Globus pallidus (tissue), 1 donor: ENCODE measurements around the gene RNU4-1.
"Not testable (repeated sequence)": the region's sequence is repeated elsewhere in the genome, so short reads cannot be mapped to it uniquely, and the experiment has no call there.

Source experiments
- DNase-seq: peaks from one replicate; pipeline ENCODE4 v3.0.0-alpha.2; 2015; ENCODE audit warnings: low spot score

RNU4-1 gene

GRCh38 chr12:120292661-120293531, at the start of gene RNU4-1:
Gene RNU4-1, minus strand, starts transcription at chr12:120293237.
- DNase-seq = peak; percentile 87

GRCh38 chr12:120342175-120343038, 49.4 kb upstream of the RNU4-1 start:
- DNase-seq = no peak

GRCh38 chr12:120339256-120339655, 46.2 kb upstream of the RNU4-1 start:
- no peak for DNase-seq

- no peak for DNase-seq
These were observed 44.7 kb upstream of the RNU4-1 start for GRCh38 chr12:120337730-120338129.

GRCh38 chr12:120336392-120336791, 43.4 kb upstream of the RNU4-1 start:
- not testable (repeated sequence) for DNase-seq

- not testable (repeated sequence) for DNase-seq
These were observed 42.4 kb upstream of the RNU4-1 start for GRCh38 chr12:120335447-120335846.

GRCh38 chr12:120332523-120332922, 39.5 kb upstream of the RNU4-1 start:
- no peak for DNase-seq

GRCh38 chr12:120332041-120332440, 39.0 kb upstream of the RNU4-1 start:
- DNase-seq = no peak

GRCh38 chr12:120331390-120331789, 38.4 kb upstream of the RNU4-1 start:
- no peak for DNase-seq

- DNase-seq = no peak
These were observed 35.2 kb upstream of the RNU4-1 start for GRCh38 chr12:120328228-120328627.

GRCh38 chr12:120327593-120327992, 34.6 kb upstream of the RNU4-1 start, which contains the start of gene PLA2G1B:
Gene PLA2G1B, minus strand, starts transcription at chr12:120327779. Its CDS starts 26 bp downstream, at chr12:120327753.
- no peak for DNase-seq

- no peak for DNase-seq
These were observed 31.9 kb upstream of the RNU4-1 start for GRCh38 chr12:120324841-120325417.

- no peak for DNase-seq
These were observed 30.7 kb upstream of the RNU4-1 start for GRCh38 chr12:120323772-120324171.

- DNase-seq = no peak
These were observed 28.6 kb upstream of the RNU4-1 start for GRCh38 chr12:120321382-120322202.

GRCh38 chr12:120317224-120318105, 24.4 kb upstream of the RNU4-1 start:
- peak; percentile 99 for DNase-seq

- DNase-seq = no peak
These were observed 23.8 kb upstream of the RNU4-1 start for GRCh38 chr12:120316798-120317223.

GRCh38 chr12:120314220-120314619, 21.2 kb upstream of the RNU4-1 start:
- no peak for DNase-seq

- DNase-seq = peak; percentile 97
These were observed 9.2 kb upstream of the RNU4-1 start, which contains the start of gene SIRT4 for GRCh38 chr12:120301962-120302815. Gene SIRT4, plus strand, starts transcription at chr12:120302321. Its CDS starts 1,241 bp downstream, at chr12:120303562.

- no peak for DNase-seq
These were observed 701 bp downstream of the RNU4-1 start for GRCh38 chr12:120292411-120292660.
